DMS 273 treated with DMSO at 0.1 percent for 48 hours (cell line): ENCODE data around the gene OR9Q1.

Experiments
- DNase-seq: peaks from one replicate; lab custom pipeline; 2025; lab: John Stamatoyannopoulos, UW

The OR9Q1 gene

GRCh38 chr11:58034471-58034870 is 10.8 kb downstream of the OR9Q1 start:
- DNase-seq = no peak

GRCh38 chr11:58039589-58039988 is 15.9 kb downstream of the OR9Q1 start:
- no peak for DNase-seq

- no peak for DNase-seq
These were observed 19.7 kb downstream of the OR9Q1 start for GRCh38 chr11:58043379-58043778.

DNA sequence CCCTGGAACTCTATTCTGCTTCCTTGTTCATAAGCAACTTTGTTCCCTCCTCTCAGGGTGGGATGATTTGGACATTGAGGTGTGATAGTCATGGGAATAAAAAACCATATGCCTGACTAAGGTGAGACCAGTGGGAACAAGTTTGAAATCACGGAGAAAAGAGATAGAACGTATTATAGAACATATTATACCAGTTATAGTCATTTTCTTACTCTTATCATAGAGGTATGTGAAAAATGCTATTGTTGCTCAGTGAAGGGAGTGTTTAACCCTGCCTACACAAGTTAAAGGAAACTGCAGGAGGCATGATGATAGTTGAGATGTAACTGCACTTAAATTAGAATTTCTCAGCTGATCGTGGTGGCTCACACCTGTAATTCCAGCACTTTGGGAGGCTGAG is 22.6 kb downstream of the OR9Q1 start:
- DNase-seq = no peak

DNA sequence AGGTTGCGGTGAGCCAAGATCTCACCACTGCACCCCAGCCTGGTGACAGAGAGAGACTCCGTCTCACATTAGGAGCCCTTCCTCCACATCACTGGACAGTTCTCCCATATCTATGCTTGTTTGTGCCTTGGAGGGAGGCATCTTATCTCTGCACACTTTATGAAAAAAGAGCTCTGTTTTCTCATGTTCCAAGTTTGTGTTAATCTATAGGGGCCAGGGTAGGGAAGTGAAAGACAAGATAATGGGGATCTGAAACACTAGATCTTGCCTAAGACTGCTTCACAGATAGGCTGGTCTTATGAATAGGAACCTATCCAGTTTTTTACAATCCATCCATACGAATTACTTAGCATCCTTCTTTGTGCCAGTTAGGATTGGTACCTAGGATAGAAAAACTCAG is 24.1 kb downstream of the OR9Q1 start:
- DNase-seq = no peak

GRCh38 chr11:58055806-58056401 is 32.2 kb downstream of the OR9Q1 start:
- DNase-seq = no peak

GRCh38 chr11:58057481-58057880 is 33.8 kb downstream of the OR9Q1 start:
- DNase-seq = no peak

- DNase-seq = no peak
These were observed 34.8 kb downstream of the OR9Q1 start for GRCh38 chr11:58058276-58059006.

GRCh38 chr11:58059007-58059350 is 35.3 kb downstream of the OR9Q1 start:
- DNase-seq = no peak

DNA sequence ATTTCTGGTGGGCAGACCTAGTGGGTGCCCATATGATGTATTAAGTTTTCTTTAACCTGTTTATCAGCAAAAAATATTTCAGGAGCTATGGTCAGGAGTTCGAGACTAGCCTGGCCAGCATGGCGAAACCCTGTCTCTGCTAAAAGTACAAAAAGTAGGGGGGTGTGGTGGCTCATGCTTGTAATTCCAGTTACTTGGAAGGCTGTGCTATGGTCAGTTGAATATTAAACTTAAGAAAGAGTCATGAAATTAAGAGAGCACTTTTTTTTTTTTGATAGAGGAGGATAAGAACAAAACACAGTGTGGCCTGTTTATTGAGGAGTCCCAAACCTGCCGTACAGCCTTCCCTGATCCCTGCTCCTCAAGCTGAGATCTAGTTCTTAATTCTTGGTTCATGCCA is 36.9 kb downstream of the OR9Q1 start:
- no peak for DNase-seq

DNA sequence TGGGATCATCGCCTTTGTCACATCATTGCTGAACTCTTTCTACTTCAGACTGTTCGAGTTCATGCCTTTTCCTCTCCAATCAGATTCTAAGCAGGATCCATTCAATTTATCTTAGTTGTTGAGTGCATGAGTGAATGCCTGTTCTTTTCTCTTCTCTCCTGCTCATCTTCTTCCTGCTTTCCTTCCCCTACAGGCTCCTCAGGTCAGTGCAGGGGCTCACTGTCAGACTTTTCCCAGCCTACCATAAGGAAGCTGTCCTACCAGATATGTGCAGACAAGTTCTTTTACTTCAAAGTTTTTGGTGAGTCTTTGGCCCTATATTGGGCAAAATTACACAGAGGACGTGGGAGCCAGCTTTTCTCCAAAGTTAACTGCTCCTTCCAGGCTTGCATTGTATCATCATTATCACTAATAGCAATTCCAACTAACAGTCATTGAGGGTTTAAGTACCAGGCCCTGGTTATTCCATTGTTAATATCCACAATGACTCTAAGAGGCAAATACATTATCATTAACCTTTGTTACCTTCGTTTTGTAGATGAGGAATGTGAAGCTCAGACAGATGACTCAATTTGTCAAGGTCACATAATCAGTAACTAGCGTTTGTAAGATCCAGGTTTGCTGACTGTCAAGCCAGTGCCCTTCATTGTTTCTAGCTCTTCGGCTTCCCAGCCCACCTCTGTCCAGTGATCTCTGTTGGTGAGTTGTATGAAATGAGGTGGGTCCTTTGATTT is 37.4 kb downstream of the OR9Q1 start:
- DNase-seq = no peak

DNA sequence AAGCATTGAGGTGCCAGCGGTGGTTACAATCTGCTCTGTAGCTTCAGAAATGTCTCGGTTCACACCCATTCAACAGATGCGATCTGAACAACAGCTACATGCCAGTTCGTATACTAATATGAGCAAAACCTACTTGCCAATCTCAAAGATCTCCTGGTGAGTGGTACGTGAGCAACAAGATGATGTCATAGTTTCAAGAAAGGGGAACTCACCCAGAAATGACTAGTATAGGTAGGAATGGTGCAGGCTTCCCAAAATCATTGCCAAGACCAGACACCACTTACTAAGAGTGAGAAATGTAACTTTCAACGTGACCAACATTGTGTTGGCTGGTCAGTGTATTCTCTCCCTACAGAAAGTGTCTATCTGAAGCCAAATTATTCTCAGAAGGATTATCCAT is 38.1 kb downstream of the OR9Q1 start:
- no peak for DNase-seq

GRCh38 chr11:58067685-58068084 is 44.0 kb downstream of the OR9Q1 start:
- no peak for DNase-seq

DNA sequence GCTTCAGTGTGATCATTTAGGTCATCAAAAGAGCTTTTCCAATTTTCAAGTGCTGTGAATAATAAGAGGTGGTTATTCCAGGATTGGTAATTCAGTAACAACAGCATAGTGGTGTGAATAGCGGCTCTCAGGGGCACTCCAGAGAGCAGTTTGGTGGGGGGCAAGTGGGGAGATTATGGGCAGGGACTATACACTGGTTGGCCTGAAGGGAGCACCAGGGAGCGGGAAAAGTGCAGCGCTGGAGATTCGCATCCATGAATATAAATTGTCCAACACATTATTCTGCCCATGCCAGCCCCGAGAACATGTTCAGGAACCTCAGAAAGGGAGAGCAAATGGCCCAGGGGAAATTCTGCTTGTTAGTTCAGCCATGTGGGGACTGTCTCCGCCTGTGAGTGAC is 45.0 kb downstream of the OR9Q1 start:
- DNase-seq = no peak

- no peak for DNase-seq
These were observed 46.9 kb downstream of the OR9Q1 start for GRCh38 chr11:58070585-58070984.

DNA sequence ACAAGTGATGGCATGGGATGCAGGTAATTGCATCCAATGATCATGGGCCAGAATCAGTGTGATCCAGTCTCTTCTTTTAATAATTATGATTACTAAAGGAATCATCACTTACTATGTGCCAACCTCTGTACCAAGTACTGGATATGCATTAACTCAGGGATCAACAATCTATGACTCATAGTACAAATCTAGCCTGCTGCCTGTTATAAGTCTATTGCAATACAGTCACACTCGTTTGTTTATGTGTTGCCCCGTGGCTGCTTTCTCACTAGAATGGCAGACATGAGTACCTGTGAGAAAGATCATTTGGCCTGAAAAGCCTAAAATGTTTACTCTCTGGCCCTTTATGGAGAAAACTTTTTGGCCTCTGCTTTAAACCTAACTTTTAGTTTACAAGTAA is 52.1 kb downstream of the OR9Q1 start:
- no peak for DNase-seq

GRCh38 chr11:58086528-58086927 is 62.8 kb downstream of the OR9Q1 start:
- no peak for DNase-seq

DNA sequence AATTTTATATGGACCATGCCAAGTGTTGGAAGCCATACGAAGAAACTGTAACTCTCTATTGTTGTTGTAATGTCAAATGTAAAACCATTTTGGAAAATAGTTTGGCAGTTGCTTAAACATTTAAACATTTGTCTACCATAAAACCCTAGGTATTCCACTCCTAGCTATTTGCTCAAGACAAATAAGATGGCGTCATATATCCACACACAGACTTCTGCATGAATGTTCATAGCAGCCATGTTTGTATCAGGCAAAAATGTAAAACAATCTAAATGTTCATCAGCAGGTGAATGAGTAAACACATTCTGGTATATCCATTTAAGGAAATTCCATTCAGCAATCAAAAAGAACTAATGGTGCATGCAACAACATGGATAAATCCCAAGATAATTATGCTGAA is 73.8 kb downstream of the OR9Q1 start:
- DNase-seq = no peak

DNA sequence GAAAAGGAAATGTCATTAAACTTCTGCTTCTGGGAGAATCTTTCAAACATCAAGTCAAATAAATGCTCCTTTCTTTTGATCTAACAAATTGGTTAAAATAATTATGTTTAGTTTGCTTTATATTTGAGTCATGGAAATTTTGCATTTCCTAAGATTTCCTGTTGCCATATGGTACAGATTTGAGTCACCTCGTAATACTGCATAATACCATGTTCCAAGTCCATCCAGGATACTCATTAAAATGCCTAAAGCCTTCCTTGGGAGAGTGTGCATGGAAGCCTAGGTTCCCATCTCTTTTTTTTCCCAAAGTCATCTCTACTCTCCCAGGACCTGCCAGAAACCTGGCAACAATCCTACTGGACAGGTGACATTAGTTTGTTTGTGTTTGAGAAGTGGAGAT is 97.4 kb downstream of the OR9Q1 start:
- no peak for DNase-seq

DNA sequence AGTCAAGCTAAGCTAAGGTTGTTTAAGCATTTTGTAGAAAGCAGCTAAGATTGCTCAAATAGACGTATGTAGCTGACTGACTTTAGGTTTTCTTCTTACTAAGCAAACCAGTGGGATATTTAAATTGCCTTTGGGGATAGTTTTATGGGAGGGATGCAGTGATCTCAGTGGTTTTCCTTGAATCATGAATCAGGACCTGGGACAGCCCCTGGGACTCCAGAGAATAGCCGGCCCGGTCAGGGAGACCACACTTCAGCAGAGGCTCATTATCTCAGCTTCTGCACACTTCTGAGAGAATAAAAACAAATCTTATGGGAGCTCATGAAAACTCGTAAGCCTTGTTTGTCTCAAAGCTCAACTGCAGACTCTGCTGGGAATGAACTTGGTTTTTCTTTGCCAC is 101.8 kb downstream of the OR9Q1 start, which contains the start of gene OR9I1:
Gene OR9I1 (minus strand): TSS at position 62 of the 400 bp plus-strand sequence. CDS start 6,086 bp downstream, outside the sequence.
- DNase-seq = no peak

GRCh38 chr11:58127350-58127749 is 103.7 kb downstream of the OR9Q1 start:
- no peak for DNase-seq

GRCh38 chr11:58133309-58134076 is 109.8 kb downstream of the OR9Q1 start:
- no peak for DNase-seq

DNA sequence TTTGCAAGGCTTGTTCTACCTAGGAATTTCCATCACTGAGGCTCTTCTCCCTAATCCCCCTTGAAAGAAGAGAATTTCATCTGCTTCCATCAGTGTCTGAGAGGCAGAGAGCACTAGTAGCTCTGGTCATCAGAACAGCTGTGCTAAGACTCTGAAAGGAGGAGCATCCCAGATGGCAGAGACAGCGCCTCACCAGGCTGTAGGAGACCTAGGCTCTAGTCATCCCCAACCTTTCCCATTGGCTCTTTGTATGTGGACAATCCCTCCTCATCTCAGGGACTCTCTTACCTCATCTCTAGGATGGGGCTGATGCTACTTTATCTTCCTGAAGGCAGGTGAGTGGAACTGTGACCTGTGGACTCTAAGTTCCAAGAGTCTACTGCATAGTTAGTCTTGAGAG is 110.5 kb downstream of the OR9Q1 start:
- DNase-seq = no peak
